Measurements from ENCODE around the gene TOMM20. TPM values are rescaled to one million over a fixed set of nuclear protein-coding genes. Genes with fewer than 3 reads are reported as not detected.
A peak's percentile ranks its signal among the peaks of the same experiment; 100 is the strongest.
"Not testable (repeated sequence)": the region's sequence is repeated elsewhere in the genome, so short reads cannot be mapped to it uniquely, and the experiment has no call there.

Gene TOMM20
- total RNA-seq, 1 experiment from 2014 or later: 101 TPM

DNA sequence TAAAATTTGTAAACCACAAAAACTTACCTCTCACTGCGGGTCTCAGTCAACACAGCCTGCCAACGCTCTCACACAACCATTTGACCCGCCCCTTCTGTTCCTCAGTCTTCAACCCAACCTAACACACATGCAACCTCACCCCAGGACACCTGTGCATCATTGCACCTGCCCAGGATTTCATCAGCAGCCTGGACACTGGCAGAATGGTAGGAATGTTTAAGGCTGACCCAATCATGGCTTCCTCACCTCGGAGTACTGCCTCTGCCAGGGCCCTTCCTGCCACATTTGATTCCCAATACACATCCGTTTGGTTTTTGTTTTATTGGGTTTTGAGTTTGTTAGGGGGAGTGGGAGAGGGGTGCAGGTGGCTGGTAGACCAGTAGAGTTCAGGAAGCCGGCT is 40.7 kb downstream of the TOMM20 start:
- no peak for ATAC-seq
- H3K27ac ChIP-seq (ENCODE audit: low read length): peak overlapping the region; percentile 65
- BruUV-seq (replicated peaks): no TSS peak
- ChIA-PET POLR2A (no interaction called here), CTCF (interaction anchor here (1.2 kb wide), 1 partner anchor 588 kb away, joined by 3 read pairs; no protein-coding TSS in a partner anchor)
- H3K4me1 ChIP-seq (ENCODE audit: control insufficient read depth, insufficient read depth, low read length): peaks cover 51% of the 10 kb centered on the region
- no peak overlapping the region for H3K4me3 ChIP-seq (ENCODE audit: low read depth in 2 of 2, low read length in 2 of 2)
- H3K9me3 ChIP-seq (ENCODE audit: control insufficient read depth, insufficient read depth, low read depth, low read length): no peaks in the 10 kb centered on the region
- intact Hi-C loops (cut with micrococcal nuclease; ENCODE audit: unreplicated experiment) (no loop called here), in situ Hi-C loops (cut with HindIII; ENCODE audit: low pct_unique_long_range_greater_than_20kb, low sequenced_read_pairs) (no loop called here)
- TF ChIP-seq TCF7L2 (IDR thresholded peaks at IDR 0.05; ENCODE audit: low read depth, low read length): no peak
- no peak for TF ChIP-seq POLR2AphosphoS5 (IDR thresholded peaks at IDR 0.05; ENCODE audit: low read depth, low read length)
- TF ChIP-seq CTCF (IDR thresholded peaks at IDR 0.05): no peak
- TF ChIP-seq, protein P1, sequence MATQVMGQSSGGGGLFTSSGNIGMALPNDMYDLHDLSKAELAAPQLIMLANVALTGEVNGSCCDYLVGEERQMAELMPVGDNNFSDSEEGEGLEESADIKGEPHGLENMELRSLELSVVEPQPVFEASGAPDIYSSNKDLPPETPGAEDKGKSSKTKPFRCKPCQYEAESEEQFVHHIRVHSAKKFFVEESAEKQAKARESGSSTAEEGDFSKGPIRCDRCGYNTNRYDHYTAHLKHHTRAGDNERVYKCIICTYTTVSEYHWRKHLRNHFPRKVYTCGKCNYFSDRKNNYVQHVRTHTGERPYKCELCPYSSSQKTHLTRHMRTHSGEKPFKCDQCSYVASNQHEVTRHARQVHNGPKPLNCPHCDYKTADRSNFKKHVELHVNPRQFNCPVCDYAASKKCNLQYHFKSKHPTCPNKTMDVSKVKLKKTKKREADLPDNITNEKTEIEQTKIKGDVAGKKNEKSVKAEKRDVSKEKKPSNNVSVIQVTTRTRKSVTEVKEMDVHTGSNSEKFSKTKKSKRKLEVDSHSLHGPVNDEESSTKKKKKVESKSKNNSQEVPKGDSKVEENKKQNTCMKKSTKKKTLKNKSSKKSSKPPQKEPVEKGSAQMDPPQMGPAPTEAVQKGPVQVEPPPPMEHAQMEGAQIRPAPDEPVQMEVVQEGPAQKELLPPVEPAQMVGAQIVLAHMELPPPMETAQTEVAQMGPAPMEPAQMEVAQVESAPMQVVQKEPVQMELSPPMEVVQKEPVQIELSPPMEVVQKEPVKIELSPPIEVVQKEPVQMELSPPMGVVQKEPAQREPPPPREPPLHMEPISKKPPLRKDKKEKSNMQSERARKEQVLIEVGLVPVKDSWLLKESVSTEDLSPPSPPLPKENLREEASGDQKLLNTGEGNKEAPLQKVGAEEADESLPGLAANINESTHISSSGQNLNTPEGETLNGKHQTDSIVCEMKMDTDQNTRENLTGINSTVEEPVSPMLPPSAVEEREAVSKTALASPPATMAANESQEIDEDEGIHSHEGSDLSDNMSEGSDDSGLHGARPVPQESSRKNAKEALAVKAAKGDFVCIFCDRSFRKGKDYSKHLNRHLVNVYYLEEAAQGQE (IDR thresholded peaks at IDR 0.05; ENCODE audit: insufficient read depth in 1 of 2, low read depth in 2 of 2, low read length in 1 of 2): no peak
- no peak for TF ChIP-seq SIN3A (IDR thresholded peaks at IDR 0.05; ENCODE audit: borderline replicate concordance, insufficient read depth, low read depth, low read length)
- DNase-seq (ENCODE audit: low read depth, low spot score): no peak
- no peaks in the 10 kb centered on the region for H3K36me3 ChIP-seq (ENCODE audit: control insufficient read depth, insufficient read depth, low read length)
- no peaks in the 10 kb centered on the region for H3K27me3 ChIP-seq (ENCODE audit: control insufficient read depth, insufficient read depth, low read length)

- H3K27me3 ChIP-seq (ENCODE audit: control insufficient read depth, insufficient read depth, low read length); CTCF ChIA-PET; ATAC-seq; H3K4me3 ChIP-seq (ENCODE audit: low read depth in 2 of 2, low read length in 2 of 2); DNase-seq (ENCODE audit: low read depth, low spot score); H3K9me3 ChIP-seq (ENCODE audit: control insufficient read depth, insufficient read depth, low read depth, low read length); intact Hi-C loops (cut with micrococcal nuclease; ENCODE audit: unreplicated experiment); POLR2A ChIA-PET; in situ Hi-C loops (cut with HindIII; ENCODE audit: low pct_unique_long_range_greater_than_20kb, low sequenced_read_pairs); H3K36me3 ChIP-seq (ENCODE audit: control insufficient read depth, insufficient read depth, low read length); BruUV-seq (replicated peaks): not testable (repeated sequence)
- Histone ChIP-seq H3K4me1 (ENCODE audit: control insufficient read depth, insufficient read depth, low read length) (peaks cover 47% of the 10 kb centered on the region), H3K27ac (ENCODE audit: low read length) (peak overlapping the region; percentile 100)
These were observed 43.1 kb downstream of the TOMM20 start for GRCh38 chr1:235085411-235086117.

- H3K9me3 ChIP-seq (ENCODE audit: control insufficient read depth, insufficient read depth, low read depth, low read length); in situ Hi-C loops (cut with HindIII; ENCODE audit: low pct_unique_long_range_greater_than_20kb, low sequenced_read_pairs); DNase-seq (ENCODE audit: low read depth, low spot score); POLR2A ChIA-PET; ATAC-seq; H3K27me3 ChIP-seq (ENCODE audit: control insufficient read depth, insufficient read depth, low read length); BruUV-seq (replicated peaks); H3K36me3 ChIP-seq (ENCODE audit: control insufficient read depth, insufficient read depth, low read length); H3K4me3 ChIP-seq (ENCODE audit: low read depth in 2 of 2, low read length in 2 of 2); CTCF ChIA-PET: not testable (repeated sequence)
- intact Hi-C loops (cut with micrococcal nuclease; ENCODE audit: unreplicated experiment): loop anchor here (5.0 kb wide), 2 partner anchors 118 to 358 kb away; no protein-coding TSS in a partner anchor
- Histone ChIP-seq H3K4me1 (ENCODE audit: control insufficient read depth, insufficient read depth, low read length) (peaks cover 44% of the 10 kb centered on the region), H3K27ac (ENCODE audit: low read length) (peak overlapping the region; percentile 100)
These were observed 47.8 kb downstream of the TOMM20 start for GRCh38 chr1:235080788-235081187.

GRCh38 chr1:235080297-235080657 is 48.4 kb downstream of the TOMM20 start:
- peak overlapping the region; percentile 100 for H3K27ac ChIP-seq (ENCODE audit: low read length)
- peaks cover 49% of the 10 kb centered on the region for H3K4me1 ChIP-seq (ENCODE audit: control insufficient read depth, insufficient read depth, low read length)
- CTCF ChIA-PET; H3K9me3 ChIP-seq (ENCODE audit: control insufficient read depth, insufficient read depth, low read depth, low read length); H3K36me3 ChIP-seq (ENCODE audit: control insufficient read depth, insufficient read depth, low read length); POLR2A ChIA-PET; H3K4me3 ChIP-seq (ENCODE audit: low read depth in 2 of 2, low read length in 2 of 2); ATAC-seq; H3K27me3 ChIP-seq (ENCODE audit: control insufficient read depth, insufficient read depth, low read length); BruUV-seq (replicated peaks); DNase-seq (ENCODE audit: low read depth, low spot score); in situ Hi-C loops (cut with HindIII; ENCODE audit: low pct_unique_long_range_greater_than_20kb, low sequenced_read_pairs): not testable (repeated sequence)
- intact Hi-C loops (cut with micrococcal nuclease; ENCODE audit: unreplicated experiment): loop anchor here (5.0 kb wide), 2 partner anchors 118 to 358 kb away; no protein-coding TSS in a partner anchor
